Suppressor macrophage treated with lipopolysaccharide for 4 hours (primary cell): ENCODE measurements around the gene LIPE.

Source experiments
- DNase-seq: peaks from one replicate; pipeline ENCODE4 v3.0.0-alpha.2; 2020

LIPE gene

DNA sequence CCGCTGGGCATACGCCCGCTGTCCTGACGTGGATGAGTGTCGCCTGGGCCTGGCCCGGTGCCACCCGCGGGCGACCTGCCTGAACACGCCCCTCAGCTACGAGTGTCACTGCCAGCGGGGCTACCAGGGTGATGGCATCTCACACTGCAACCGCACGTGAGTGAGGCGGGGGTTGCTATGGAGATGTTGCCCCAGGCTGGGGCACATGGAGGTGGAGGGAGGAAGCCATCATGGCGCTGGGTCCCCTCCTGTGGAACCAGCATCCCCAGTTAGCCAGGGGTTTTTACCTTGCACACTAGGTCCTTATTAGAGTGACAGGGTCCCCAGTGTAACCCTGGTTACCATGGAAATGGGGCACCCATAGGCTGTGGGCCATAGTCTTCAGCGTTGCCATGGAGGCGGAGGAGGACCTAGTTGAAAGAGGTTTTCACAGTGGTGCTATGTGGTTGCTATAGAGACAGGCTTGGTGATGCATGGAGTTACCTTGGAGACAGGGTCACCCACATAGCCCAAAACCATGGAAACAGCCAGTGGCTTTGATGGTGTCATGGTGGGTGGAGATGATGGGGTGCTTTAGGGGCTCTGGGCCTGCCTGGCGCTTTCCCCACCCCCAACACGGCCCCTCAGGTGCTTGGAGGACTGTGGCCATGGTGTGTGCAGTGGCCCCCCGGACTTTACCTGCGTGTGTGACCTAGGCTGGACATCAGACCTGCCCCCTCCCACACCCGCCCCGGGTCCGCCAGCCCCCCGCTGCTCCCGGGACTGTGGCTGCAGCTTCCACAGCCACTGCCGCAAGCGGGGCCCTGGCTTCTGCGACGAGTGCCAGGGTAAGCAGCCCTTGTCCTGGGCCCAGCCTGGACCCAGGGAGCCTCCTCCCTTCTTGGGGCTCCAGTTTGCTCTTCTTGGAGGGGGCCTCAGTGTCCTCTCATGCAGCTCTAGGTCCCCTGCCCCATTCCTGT lies 74.6 kb downstream of the LIPE start:
- DNase-seq, result no peak
